Mesothelial cell of epicardium (in vitro differentiated cells): ENCODE results near the gene CST7. TPM values are rescaled to one million over a fixed set of nuclear protein-coding genes. Genes with fewer than 3 reads are reported as not detected.
"Not testable (repeated sequence)": the region's sequence is repeated elsewhere in the genome, so short reads cannot be mapped to it uniquely, and the experiment has no call there.

Experiments
- DNase-seq, 2 experiments: peaks; one replicate each; pipeline ENCODE4 v3.0.0; 2021; ENCODE audit warnings: low spot score in 2 of 2; ENCODE audit not compliant: unreplicated experiment in 2 of 2
- H3K27ac Mint-ChIP-seq: 2 replicates; pipeline ENCODE4 v1.8.0; 2021; ENCODE audit warnings: mixed read lengths
- H3K27me3 Mint-ChIP-seq: 2 replicates; pipeline ENCODE4 v1.8.0; 2021; ENCODE audit warnings: low read depth, mixed read lengths
- H3K36me3 Mint-ChIP-seq: 2 replicates; pipeline ENCODE4 v1.8.0; 2021; ENCODE audit warnings: mixed read lengths
- H3K4me1 Mint-ChIP-seq: 2 replicates; pipeline ENCODE4 v1.8.0; 2021; ENCODE audit warnings: mixed read lengths
- H3K4me3 Mint-ChIP-seq: 2 replicates; pipeline ENCODE4 v1.8.0; 2021; ENCODE audit warnings: mild to moderate bottlenecking, moderate library complexity, mixed read lengths
- H3K9me3 Mint-ChIP-seq: 2 replicates; pipeline ENCODE4 v1.8.0; 2021; ENCODE audit warnings: mixed read lengths
- total RNA-seq: library from RNA; stranded (reverse); gene quantifications from 3 replicates; pipeline ENCODE4 v1.2.1, GENCODE V29; 2021
- TF ChIP-seq, protein P1 (sequence below): fragments of 200-600 bp; sonication (generic); IDR thresholded peaks from one replicate; pipeline ENCODE4 v1.5.0; 2021; ENCODE audit warnings: antibody characterized with exemption; ENCODE audit not compliant: unreplicated experiment

CST7 gene
- total RNA-seq, 1 donor from 2014 or later, result not detected

- Mint-ChIP-seq H3K4me1 (no peaks in the 10 kb centered on the region), H3K4me3 (no peak overlapping the region), H3K9me3 (peaks cover 50% of the 10 kb centered on the region), H3K27ac (no peak overlapping the region), H3K27me3 (peaks cover 3% of the 10 kb centered on the region), H3K36me3 (peaks cover 1% of the 10 kb centered on the region)
- TF ChIP-seq, protein P1, sequence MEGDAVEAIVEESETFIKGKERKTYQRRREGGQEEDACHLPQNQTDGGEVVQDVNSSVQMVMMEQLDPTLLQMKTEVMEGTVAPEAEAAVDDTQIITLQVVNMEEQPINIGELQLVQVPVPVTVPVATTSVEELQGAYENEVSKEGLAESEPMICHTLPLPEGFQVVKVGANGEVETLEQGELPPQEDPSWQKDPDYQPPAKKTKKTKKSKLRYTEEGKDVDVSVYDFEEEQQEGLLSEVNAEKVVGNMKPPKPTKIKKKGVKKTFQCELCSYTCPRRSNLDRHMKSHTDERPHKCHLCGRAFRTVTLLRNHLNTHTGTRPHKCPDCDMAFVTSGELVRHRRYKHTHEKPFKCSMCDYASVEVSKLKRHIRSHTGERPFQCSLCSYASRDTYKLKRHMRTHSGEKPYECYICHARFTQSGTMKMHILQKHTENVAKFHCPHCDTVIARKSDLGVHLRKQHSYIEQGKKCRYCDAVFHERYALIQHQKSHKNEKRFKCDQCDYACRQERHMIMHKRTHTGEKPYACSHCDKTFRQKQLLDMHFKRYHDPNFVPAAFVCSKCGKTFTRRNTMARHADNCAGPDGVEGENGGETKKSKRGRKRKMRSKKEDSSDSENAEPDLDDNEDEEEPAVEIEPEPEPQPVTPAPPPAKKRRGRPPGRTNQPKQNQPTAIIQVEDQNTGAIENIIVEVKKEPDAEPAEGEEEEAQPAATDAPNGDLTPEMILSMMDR, result no peak
- DNase-seq, result no peak
These were observed 5.9 kb upstream of the CST7 start for GRCh38 chr20:24943196-24943595.

DNA sequence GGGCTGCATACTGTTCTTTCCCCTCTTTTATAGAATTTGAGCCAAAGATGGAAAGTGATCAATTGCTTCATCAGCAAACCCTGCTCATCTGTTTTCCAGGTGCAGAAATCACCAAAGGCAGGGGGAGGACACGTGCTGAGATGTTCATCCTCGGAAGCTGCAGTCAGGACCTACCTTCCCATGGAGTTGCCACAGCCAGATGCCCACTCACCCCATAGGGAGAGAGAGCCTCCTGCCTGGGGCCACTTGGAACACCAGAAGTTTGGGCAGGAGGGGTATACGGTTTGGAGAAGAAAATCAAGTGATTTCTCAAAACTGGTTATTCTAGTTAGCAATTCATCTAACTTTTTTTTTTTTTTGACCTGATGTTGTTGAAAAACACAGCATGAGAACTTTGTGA lies 5.3 kb upstream of the CST7 start:
- H3K4me3 Mint-ChIP-seq, result no peak overlapping the region
- H3K4me1 Mint-ChIP-seq, result no peaks in the 10 kb centered on the region
- peaks cover 51% of the 10 kb centered on the region for H3K9me3 Mint-ChIP-seq
- H3K36me3 Mint-ChIP-seq, result peaks cover 1% of the 10 kb centered on the region
- H3K27ac Mint-ChIP-seq, result no peak overlapping the region
- no peak for DNase-seq
- TF ChIP-seq, protein P1, result no peak
- H3K27me3 Mint-ChIP-seq, result peaks cover 3% of the 10 kb centered on the region

DNA sequence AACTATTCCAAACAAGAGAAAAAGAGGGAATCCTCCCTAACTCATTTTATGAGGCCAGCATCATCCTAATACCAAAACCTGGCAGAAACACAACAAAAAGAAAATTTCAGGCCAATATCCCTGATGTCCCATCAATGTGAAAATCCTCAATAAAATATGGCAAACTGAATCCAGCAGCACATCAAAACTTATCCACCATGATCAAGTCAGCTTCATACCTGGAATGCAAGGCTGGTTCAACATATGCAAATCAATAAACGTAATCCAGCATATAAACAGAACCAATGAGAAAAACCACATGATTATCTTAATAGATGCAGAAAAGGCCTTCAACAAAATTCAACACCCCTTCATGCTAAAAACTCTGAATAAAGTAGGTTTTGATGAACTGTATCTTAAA lies 2.7 kb upstream of the CST7 start:
- H3K4me1 Mint-ChIP-seq, H3K4me3 Mint-ChIP-seq, H3K27me3 Mint-ChIP-seq, H3K36me3 Mint-ChIP-seq, H3K27ac Mint-ChIP-seq, DNase-seq: not testable (repeated sequence)
- H3K9me3 Mint-ChIP-seq, result peaks cover 41% of the 10 kb centered on the region

GRCh38 chr20:24948396-24948938 lies 602 bp upstream of the CST7 start:
- H3K4me1 Mint-ChIP-seq, DNase-seq, H3K27me3 Mint-ChIP-seq, H3K27ac Mint-ChIP-seq, H3K4me3 Mint-ChIP-seq, H3K36me3 Mint-ChIP-seq: not testable (repeated sequence)
- peaks cover 36% of the 10 kb centered on the region for H3K9me3 Mint-ChIP-seq

- Mint-ChIP-seq H3K36me3 (peaks cover 1% of the 10 kb centered on the region), H3K27me3 (peaks cover 7% of the 10 kb centered on the region), H3K9me3 (peaks cover 34% of the 10 kb centered on the region), H3K27ac (no peak overlapping the region), H3K4me3 (no peak overlapping the region), H3K4me1 (no peaks in the 10 kb centered on the region)
- DNase-seq, result no peak
- TF ChIP-seq, protein P1, result no peak
These were observed 673 bp downstream of the CST7 start for GRCh38 chr20:24949756-24950127.

GRCh38 chr20:24950128-24950835 lies 1.2 kb downstream of the CST7 start:
- Mint-ChIP-seq H3K27ac (no peak overlapping the region), H3K36me3 (peaks cover 1% of the 10 kb centered on the region), H3K4me1 (no peaks in the 10 kb centered on the region), H3K4me3 (no peak overlapping the region), H3K9me3 (peaks cover 28% of the 10 kb centered on the region), H3K27me3 (peaks cover 7% of the 10 kb centered on the region)
- DNase-seq, result no peak
- TF ChIP-seq, protein P1, result no peak
